Pulmonary artery endothelial cell (primary cell): Measurements from ENCODE around the gene FAM228A. TPM values are rescaled to one million over a fixed set of nuclear protein-coding genes. Genes with fewer than 3 reads are reported as not detected.
"Not testable (repeated sequence)": the region's sequence is repeated elsewhere in the genome, so short reads cannot be mapped to it uniquely, and the experiment has no call there.

ENCODE experiments used
- DNase-seq: peaks from one replicate; pipeline ENCODE4 v3.0.0-alpha.2; 2011; ENCODE audit warnings: low read depth, low spot score
- total RNA-seq: library from RNA; depleted of rRNA; stranded (reverse); fragments of >200 nt; gene quantifications from 2 replicates; pipeline ENCODE4 v1.2.3, GENCODE V29; 2014

Gene FAM228A
- total RNA-seq, 1 donor from 2014 or later = 0.46 TPM

- no peak for DNase-seq
Measured at GRCh38 chr2:24190503-24190902, 15.7 kb downstream of the FAM228A start.

DNA sequence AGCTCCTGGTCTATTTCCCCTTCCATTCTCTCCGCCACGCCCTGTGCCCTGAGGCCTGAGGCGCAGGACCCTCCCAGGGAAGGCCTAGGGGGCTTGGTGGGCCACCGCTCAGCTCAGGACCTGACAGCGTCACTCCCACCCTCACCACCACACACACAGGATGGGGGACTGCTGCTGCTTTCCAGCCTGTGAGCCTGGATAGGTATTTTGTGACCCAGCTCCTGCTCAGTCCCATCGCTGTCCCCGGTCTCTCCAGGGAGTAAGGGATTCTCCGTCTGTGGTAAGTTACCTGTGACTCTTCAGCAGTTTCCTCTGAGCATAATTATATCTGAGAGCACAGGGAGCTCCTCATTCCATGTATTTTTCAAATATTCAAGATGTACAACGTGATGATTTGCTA, 16.3 kb downstream of the FAM228A start:
- DNase-seq = no peak

DNA sequence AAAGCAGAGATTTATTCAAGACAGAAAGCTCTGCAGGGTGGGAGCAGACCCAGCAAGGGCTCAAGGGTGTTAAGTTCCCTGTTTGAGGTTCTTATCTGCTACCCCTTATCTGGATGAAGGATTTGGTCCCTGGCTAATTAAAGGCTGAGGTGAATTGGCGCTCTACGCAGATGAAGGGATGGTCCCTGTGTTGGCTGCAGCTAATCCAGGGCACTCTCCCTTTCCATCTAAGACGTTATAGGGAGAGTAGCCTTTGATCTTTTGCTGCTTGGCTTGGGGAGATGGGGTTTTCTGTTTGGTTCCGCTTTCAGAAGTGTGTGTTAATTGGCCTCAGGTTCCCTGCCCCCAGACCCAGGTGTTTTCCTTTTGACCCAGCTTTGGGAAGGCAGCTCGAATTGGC, 17.0 kb downstream of the FAM228A start:
- no peak for DNase-seq

GRCh38 chr2:24197213-24197612, 22.4 kb downstream of the FAM228A start:
- not testable (repeated sequence) for DNase-seq

- no peak for DNase-seq
Measured at GRCh38 chr2:24199968-24200590, 25.2 kb downstream of the FAM228A start.

GRCh38 chr2:24200799-24201198, 25.9 kb downstream of the FAM228A start:
- DNase-seq = no peak

- DNase-seq = no peak
Measured at GRCh38 chr2:24203029-24203786, 28.4 kb downstream of the FAM228A start.

DNA sequence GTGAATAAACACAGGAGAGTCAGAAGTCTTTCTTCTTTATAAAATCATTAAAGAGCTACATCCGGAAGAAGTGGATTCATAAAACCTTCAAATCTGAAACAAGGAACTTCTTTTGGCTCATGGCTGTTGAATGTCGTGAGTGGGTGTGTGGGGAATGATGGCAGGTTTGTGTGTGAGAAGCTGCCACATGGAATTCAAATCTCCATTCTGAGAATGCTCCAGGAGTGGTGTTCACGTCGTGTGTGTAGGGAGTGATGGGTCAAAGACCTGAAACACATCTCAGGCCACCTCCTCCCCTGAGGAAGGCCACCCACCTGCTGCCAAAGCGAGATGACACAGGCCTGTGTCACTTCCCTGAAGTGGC, 28.9 kb downstream of the FAM228A start:
- no peak for DNase-seq

DNA sequence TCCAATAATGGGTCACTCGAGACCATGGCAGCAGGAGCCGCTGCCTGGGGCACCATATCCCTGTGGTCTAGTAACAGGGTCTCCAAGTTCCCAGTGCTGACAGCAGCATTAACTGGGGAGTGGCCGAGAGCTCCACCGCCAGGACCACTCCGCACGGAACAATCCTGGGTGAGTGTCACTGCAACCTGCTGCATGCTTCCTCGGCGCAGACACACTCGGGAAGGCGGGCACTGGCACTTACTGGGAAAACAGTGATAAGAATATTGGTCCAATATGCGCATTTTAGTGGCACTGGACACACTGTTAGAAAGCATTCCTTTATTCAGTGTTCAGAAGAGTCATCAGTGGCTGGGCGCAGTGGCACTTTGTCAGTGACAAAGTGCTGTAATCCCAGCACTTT, 29.7 kb downstream of the FAM228A start:
- DNase-seq = no peak

- DNase-seq = no peak
Measured at GRCh38 chr2:24205131-24205530, 30.3 kb downstream of the FAM228A start.

DNA sequence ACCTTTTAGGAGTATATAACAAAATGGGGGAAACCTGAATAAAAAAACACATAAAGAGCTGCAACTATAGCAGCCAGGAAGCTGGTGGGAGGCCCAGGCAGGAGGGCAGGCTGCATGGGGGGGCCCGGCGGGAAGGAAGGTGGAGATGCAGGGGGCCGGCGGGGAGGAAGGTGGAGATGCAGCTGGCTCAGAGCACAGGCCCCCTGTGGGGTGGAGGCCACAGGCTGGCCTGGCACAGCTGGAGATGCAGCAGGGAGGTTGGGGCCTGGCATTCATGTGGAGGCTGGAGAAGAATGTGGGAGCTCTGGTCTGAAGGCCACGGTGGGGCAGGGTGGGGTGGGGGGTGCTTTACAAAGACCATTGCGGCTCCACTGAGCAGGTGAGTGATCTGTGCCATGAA, 31.4 kb downstream of the FAM228A start:
- no peak for DNase-seq

DNA sequence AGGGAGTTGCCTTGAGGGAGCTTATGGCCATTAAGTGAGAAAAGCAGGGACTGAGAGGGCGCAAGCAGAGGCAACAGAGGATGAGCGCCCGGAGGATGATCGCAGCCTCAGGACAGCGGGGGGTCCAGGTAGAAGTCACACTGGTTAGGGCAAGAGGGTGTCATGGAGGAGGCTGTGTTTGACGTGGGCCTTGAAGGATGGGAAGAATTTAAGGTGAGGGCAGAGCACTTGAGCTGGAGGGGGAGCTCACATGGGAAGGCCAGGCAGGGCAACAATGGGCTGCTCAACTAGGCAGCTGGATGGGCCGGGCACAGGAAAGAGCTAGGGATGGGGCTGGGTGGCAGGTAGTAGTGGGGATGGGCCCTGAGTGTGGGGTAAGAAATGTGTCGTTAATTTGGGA, 31.9 kb downstream of the FAM228A start:
- no peak for DNase-seq

- no peak for DNase-seq
Measured at GRCh38 chr2:24207359-24207758, 32.5 kb downstream of the FAM228A start.

DNA sequence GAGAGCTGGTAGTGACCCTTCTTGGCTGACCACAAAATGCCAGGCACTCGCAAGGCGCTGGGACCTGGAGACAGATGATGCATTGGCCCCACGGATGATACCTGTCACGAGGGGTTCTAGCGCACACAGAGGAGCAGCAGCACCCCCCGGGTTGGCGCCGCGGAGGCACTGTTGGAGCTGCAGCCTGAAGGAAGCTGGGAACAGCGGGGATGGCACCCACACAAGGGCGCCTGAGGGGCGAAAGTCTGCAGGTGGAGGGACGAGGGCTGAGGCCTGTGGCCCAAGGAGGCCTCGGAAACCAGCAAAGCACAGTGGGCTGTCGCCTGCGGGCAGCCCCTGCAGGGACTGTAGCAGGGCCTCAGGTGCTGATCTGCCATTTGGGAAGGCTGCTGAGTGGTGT, 33.6 kb downstream of the FAM228A start:
- DNase-seq = no peak

GRCh38 chr2:24209389-24210105, 34.7 kb downstream of the FAM228A start:
- no peak for DNase-seq

- no peak for DNase-seq
Measured at GRCh38 chr2:24210106-24210455, 35.2 kb downstream of the FAM228A start.

DNA sequence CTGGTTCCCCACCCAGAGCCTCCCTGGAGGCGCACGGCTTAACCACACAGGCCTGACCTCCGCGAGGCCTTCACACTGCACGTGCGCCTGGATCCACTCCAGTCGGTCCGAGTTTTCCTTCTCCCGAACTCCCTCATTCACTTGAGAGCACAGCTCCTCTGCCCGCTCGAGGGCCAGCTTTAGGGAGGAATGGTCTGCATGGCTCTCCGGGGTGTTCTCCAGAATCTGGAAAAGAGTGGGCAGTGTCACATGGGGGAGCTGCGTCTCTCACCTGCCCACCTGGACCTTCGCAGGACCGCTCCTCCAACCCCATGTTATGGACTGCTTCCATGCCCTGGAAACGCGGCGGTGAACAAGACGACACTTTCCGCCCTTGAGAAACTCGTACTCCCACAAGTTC, 35.9 kb downstream of the FAM228A start:
- no peak for DNase-seq

GRCh38 chr2:24211408-24211807, 36.6 kb downstream of the FAM228A start:
- DNase-seq = no peak

- DNase-seq = no peak
Measured at GRCh38 chr2:24214880-24215279, 40.0 kb downstream of the FAM228A start.

GRCh38 chr2:24220554-24221291, 45.9 kb downstream of the FAM228A start:
- no peak for DNase-seq

DNA sequence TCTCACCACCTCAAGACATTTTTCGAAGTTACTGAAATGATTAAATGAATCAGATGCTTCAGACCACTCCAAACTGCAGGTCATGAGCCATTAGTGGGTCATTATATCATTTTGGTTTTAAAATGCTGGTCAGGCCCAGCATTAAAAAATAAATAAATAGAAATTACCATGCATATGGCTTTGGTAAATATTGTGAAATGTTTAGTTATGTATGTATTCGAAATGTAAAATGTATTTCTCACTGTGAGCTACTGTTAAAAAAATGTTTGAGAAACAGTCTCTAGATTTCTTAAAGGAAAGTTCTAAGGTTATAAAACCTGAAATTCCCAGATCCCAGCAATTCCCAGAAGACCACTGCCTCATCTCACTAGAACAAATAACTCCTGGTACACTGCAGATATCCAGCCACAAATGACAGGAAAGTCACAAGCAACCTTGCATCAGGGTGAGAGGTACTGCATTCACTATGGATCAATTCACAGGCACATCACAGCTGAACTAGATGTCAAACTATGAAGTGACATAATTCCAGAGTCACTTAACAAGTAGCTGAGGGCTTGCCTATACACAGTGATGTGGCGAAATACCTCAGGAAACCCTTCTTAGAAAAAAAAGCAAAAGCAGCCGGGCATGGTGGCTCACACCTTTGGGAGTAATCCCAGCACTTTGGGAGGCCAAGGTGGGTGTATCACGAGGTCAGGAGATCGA, 46.6 kb downstream of the FAM228A start:
- DNase-seq = no peak
